GM21825 (cell line): ENCODE measurements around the gene CNTRL.
"Not testable (repeated sequence)": the region's sequence is repeated elsewhere in the genome, so short reads cannot be mapped to it uniquely, and the experiment has no call there.

Experiments used
- ATAC-seq: cut with Tn5 transposase; IDR thresholded peaks from one replicate; pipeline ENCODE4 v1.9.1; 2021; ENCODE audit warnings: mild to moderate bottlenecking, moderate library complexity; ENCODE audit not compliant: unreplicated experiment

CNTRL gene

GRCh38 chr9:121133104-121133816 lies 58.5 kb downstream of the CNTRL start:
- no peak for ATAC-seq

- ATAC-seq: no peak
These were observed 60.9 kb downstream of the CNTRL start for GRCh38 chr9:121135642-121136041.

- ATAC-seq: no peak
These were observed 63.8 kb downstream of the CNTRL start for GRCh38 chr9:121138561-121138960.

- ATAC-seq: no peak
These were observed 64.2 kb downstream of the CNTRL start for GRCh38 chr9:121138973-121139372.

- no peak for ATAC-seq
These were observed 65.4 kb downstream of the CNTRL start for GRCh38 chr9:121140162-121140561.

- no peak for ATAC-seq
These were observed 66.6 kb downstream of the CNTRL start for GRCh38 chr9:121141306-121141705.

- ATAC-seq: no peak
These were observed 67.0 kb downstream of the CNTRL start for GRCh38 chr9:121141706-121142105.

GRCh38 chr9:121143771-121144170 lies 69.0 kb downstream of the CNTRL start:
- no peak for ATAC-seq

- no peak for ATAC-seq
These were observed 69.7 kb downstream of the CNTRL start for GRCh38 chr9:121144482-121144881.

GRCh38 chr9:121150188-121150587 lies 75.4 kb downstream of the CNTRL start:
- ATAC-seq: no peak

GRCh38 chr9:121153642-121154041 lies 78.9 kb downstream of the CNTRL start:
- no peak for ATAC-seq

- ATAC-seq: no peak
These were observed 80.0 kb downstream of the CNTRL start for GRCh38 chr9:121154782-121155181.

GRCh38 chr9:121156263-121156731 lies 81.5 kb downstream of the CNTRL start:
- peak; percentile 74 for ATAC-seq

GRCh38 chr9:121157939-121158338 lies 83.2 kb downstream of the CNTRL start:
- ATAC-seq: no peak

- no peak for ATAC-seq
These were observed 85.3 kb downstream of the CNTRL start for GRCh38 chr9:121160025-121160424.

GRCh38 chr9:121168052-121168451 lies 93.3 kb downstream of the CNTRL start:
- ATAC-seq: no peak

- no peak for ATAC-seq
These were observed 94.4 kb downstream of the CNTRL start for GRCh38 chr9:121169094-121169601.

GRCh38 chr9:121171236-121171635 lies 96.5 kb downstream of the CNTRL start:
- no peak for ATAC-seq

GRCh38 chr9:121172726-121173487 lies 98.2 kb downstream of the CNTRL start:
- no peak for ATAC-seq

- no peak for ATAC-seq
These were observed 98.7 kb downstream of the CNTRL start for GRCh38 chr9:121173501-121173900.

GRCh38 chr9:121178676-121179372 lies 104.1 kb downstream of the CNTRL start:
- no peak for ATAC-seq

- not testable (repeated sequence) for ATAC-seq
These were observed 104.6 kb downstream of the CNTRL start for GRCh38 chr9:121179373-121179721.
